ENCODE measurements around the gene LRRFIP1. TPM values are rescaled to one million over a fixed set of nuclear protein-coding genes. Genes with fewer than 3 reads are reported as not detected.
"Not testable (repeated sequence)": the region's sequence is repeated elsewhere in the genome, so short reads cannot be mapped to it uniquely, and the experiment has no call there.

Gene LRRFIP1
- total RNA-seq, result 84.8 TPM

- peak; percentile 60 for DNase-seq (ENCODE audit: low spot score)
- ATAC-seq, result peak; percentile 64
- intact Hi-C loops (cut with DNase I), result no loop called here
These were observed at the start of gene LRRFIP1 for GRCh38 chr2:237627441-237628246. TSS of gene LRRFIP1 (plus strand) at chr2:237627587. CDS start at chr2:237627645, 58 bp downstream.

- DNase-seq (ENCODE audit: low spot score) (no peak), ATAC-seq (no peak)
- intact Hi-C loops (cut with DNase I), result loop anchor here (5.0 kb wide), 1 partner anchor 164 kb away; no protein-coding TSS in a partner anchor
These were observed 49.2 kb upstream of the LRRFIP1 start for GRCh38 chr2:237577956-237578870.

- no peak for ATAC-seq
- intact Hi-C loops (cut with DNase I), result no loop called here
- no peak for DNase-seq (ENCODE audit: low spot score)
These were observed 46.1 kb upstream of the LRRFIP1 start for GRCh38 chr2:237581326-237581725.

- no peak for DNase-seq (ENCODE audit: low spot score)
- intact Hi-C loops (cut with DNase I), result no loop called here
- peak; percentile 90 for ATAC-seq
These were observed 45.3 kb upstream of the LRRFIP1 start for GRCh38 chr2:237581751-237582746.

- intact Hi-C loops (cut with DNase I), result no loop called here
- ATAC-seq, result no peak
- no peak for DNase-seq (ENCODE audit: low spot score)
These were observed 43.7 kb upstream of the LRRFIP1 start for GRCh38 chr2:237583385-237584295.

- intact Hi-C loops (cut with DNase I), result no loop called here
- no peak for DNase-seq (ENCODE audit: low spot score)
- no peak for ATAC-seq
These were observed 41.7 kb upstream of the LRRFIP1 start for GRCh38 chr2:237585590-237586221.

- no peak for ATAC-seq
- intact Hi-C loops (cut with DNase I), result no loop called here
- no peak for DNase-seq (ENCODE audit: low spot score)
These were observed 39.2 kb upstream of the LRRFIP1 start for GRCh38 chr2:237588044-237588696.

GRCh38 chr2:237590272-237591140 lies 36.9 kb upstream of the LRRFIP1 start, which contains the start of gene RAB17:
TSS of gene RAB17 (minus strand) at chr2:237590734. CDS start at chr2:237586154, 4,580 bp downstream.
- intact Hi-C loops (cut with DNase I), result no loop called here
- no peak for DNase-seq (ENCODE audit: low spot score)
- ATAC-seq, result peak; percentile 31

GRCh38 chr2:237591141-237591881 lies 36.1 kb upstream of the LRRFIP1 start:
- intact Hi-C loops (cut with DNase I), result no loop called here
- peak; percentile 54 for ATAC-seq
- no peak for DNase-seq (ENCODE audit: low spot score)

- DNase-seq (ENCODE audit: low spot score) (no peak), ATAC-seq (no peak)
- intact Hi-C loops (cut with DNase I), result no loop called here
These were observed 34.9 kb upstream of the LRRFIP1 start for GRCh38 chr2:237592425-237592980.

GRCh38 chr2:237593036-237593435 lies 34.4 kb upstream of the LRRFIP1 start:
- DNase-seq (ENCODE audit: low spot score), result no peak
- no peak for ATAC-seq
- intact Hi-C loops (cut with DNase I), result no loop called here

- no peak for DNase-seq (ENCODE audit: low spot score)
- intact Hi-C loops (cut with DNase I), result no loop called here
- no peak for ATAC-seq
These were observed 33.6 kb upstream of the LRRFIP1 start for GRCh38 chr2:237593596-237594320.

- ATAC-seq (no peak), DNase-seq (ENCODE audit: low spot score) (no peak)
- intact Hi-C loops (cut with DNase I), result no loop called here
These were observed 32.9 kb upstream of the LRRFIP1 start for GRCh38 chr2:237594514-237594871.

- DNase-seq (ENCODE audit: low spot score); intact Hi-C loops (cut with DNase I); ATAC-seq: not testable (repeated sequence)
These were observed 31.4 kb upstream of the LRRFIP1 start for GRCh38 chr2:237595829-237596519.

All from sciatic nerve (tissue), 2 donors.